ENCODE data around the gene RALGAPA2.

DNA sequence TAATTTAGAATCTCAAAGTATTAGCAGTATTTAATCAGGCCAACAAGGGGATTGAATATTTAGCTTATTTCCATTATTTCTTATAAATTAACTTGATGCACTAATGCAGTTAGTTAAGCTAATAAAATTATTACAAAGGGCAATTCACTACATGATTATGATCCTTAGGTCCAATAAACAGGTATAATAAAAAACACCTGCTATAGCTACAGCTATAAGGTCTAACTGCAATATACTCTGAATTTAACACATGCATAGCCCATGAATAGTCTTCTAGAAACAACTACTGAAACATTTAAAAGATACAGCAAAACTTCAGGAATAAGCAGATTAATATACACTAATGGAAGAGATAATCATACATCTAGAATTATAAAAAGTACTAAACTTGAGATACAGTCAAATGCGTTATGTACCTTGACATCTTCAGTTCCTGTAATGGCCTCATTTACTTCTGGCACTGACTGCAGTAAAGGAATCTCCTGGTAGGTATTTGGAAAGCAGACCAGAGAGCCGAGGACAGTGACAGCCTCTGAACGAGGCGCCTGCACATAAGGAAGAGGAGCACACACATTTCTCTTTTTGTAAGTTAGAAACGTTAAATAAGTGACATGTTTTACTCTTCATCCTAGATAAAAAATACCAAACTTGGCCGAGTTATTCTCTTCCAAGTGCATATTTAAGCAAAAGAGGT, 176.1 kb downstream of the RALGAPA2 start:
- TF ChIP-seq GABPB1 (CRISPR knock-in tag; IDR thresholded peaks at IDR 0.05) (no peak), SP1 (CRISPR knock-in tag; conservative IDR thresholded peaks at IDR 0.05) (no peak), NR2C2 (CRISPR knock-in tag; IDR thresholded peaks at IDR 0.05) (no peak), CBFB (CRISPR knock-in tag; IDR thresholded peaks at IDR 0.05; ENCODE audit: low read depth) (no peak), FOXP1 (CRISPR knock-in tag; IDR thresholded peaks at IDR 0.05; ENCODE audit: borderline replicate concordance) (no peak), JUN (CRISPR knock-in tag; IDR thresholded peaks at IDR 0.05) (no peak), ESRRA (CRISPR knock-in tag; IDR thresholded peaks at IDR 0.05; ENCODE audit: borderline replicate concordance) (no peak), ZBTB21 (CRISPR knock-in tag; IDR thresholded peaks at IDR 0.05; ENCODE audit: borderline replicate concordance) (no peak), CREB1 (CRISPR knock-in tag; IDR thresholded peaks at IDR 0.05) (no peak), ATF1 (CRISPR knock-in tag; IDR thresholded peaks at IDR 0.05) (no peak)
- TF ChIP-seq, protein P1, sequence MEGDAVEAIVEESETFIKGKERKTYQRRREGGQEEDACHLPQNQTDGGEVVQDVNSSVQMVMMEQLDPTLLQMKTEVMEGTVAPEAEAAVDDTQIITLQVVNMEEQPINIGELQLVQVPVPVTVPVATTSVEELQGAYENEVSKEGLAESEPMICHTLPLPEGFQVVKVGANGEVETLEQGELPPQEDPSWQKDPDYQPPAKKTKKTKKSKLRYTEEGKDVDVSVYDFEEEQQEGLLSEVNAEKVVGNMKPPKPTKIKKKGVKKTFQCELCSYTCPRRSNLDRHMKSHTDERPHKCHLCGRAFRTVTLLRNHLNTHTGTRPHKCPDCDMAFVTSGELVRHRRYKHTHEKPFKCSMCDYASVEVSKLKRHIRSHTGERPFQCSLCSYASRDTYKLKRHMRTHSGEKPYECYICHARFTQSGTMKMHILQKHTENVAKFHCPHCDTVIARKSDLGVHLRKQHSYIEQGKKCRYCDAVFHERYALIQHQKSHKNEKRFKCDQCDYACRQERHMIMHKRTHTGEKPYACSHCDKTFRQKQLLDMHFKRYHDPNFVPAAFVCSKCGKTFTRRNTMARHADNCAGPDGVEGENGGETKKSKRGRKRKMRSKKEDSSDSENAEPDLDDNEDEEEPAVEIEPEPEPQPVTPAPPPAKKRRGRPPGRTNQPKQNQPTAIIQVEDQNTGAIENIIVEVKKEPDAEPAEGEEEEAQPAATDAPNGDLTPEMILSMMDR (IDR thresholded peaks at IDR 0.05) = no peak
- TF ChIP-seq, protein P2, sequence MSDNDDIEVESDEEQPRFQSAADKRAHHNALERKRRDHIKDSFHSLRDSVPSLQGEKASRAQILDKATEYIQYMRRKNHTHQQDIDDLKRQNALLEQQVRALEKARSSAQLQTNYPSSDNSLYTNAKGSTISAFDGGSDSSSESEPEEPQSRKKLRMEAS (CRISPR knock-in tag; IDR thresholded peaks at IDR 0.05) = no peak
